ENCODE data around the gene FOXD3. TPM values are rescaled to one million over a fixed set of nuclear protein-coding genes. Genes with fewer than 3 reads are reported as not detected.

The FOXD3 gene
- not detected for total RNA-seq

DNA sequence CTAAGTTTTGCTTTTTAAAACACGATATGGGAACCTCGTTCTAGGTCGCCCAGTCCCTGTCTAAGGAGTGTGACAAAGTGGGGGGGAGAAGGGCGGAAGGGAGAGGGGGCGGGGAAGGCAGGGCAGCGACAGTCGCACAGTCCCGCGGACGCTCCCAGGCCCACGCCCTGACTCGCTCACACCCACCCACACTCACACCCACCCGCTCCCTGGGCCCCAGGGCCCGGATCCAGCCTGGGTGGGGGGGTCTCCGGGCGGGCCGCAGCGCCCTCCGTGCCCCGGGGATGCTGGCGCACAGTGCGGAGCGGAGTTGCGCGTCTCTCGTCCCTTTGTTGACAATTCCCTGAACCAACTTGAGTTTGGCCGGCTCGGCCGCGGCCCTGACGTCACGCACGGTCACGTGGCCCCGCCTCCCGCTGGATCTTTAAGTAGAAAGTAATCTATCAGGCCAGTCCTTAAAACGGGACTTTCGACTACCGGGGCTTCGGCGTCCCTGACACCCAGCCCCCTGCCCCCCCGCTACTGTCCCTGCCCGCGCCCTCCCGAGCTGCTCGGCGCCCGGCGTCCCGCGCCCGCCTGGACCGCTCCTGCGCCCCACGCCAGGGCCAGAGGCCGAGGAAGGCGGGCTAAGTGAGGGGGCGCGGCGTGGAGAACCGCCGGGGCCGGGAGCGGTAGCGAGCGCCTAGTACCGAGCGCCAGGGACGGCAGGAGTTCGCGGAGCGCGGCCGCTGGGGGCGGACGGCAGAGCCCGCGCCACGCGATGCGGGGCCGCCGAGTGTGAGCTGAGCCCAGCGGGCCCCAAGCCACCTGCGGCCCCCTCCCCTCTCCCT, at the start of gene FOXD3:
Gene FOXD3, plus strand, starts transcription at position 454 of the 830 bp plus-strand sequence. CDS start 492 bp downstream, outside the sequence.
- ATAC-seq (peak; percentile 45 to 64), DNase-seq (ENCODE audit: low spot score) (no peak)
- Mint-ChIP-seq H3K36me3 (peaks cover 25% of the 10 kb centered on the region), H3K4me1 (ENCODE audit: low read depth in 2 of 2) (peaks cover 20 to 32% of the 10 kb centered on the region in 2 donors), H3K27me3 (peaks cover 38 to 61% of the 10 kb centered on the region in 2 donors), H3K4me3 (peak within 1 kb of the TSS; percentile 80), H3K9me3 (peaks cover 9% of the 10 kb centered on the region), H3K27ac (peak within 1 kb of the TSS; percentile 63 to 73)

DNA sequence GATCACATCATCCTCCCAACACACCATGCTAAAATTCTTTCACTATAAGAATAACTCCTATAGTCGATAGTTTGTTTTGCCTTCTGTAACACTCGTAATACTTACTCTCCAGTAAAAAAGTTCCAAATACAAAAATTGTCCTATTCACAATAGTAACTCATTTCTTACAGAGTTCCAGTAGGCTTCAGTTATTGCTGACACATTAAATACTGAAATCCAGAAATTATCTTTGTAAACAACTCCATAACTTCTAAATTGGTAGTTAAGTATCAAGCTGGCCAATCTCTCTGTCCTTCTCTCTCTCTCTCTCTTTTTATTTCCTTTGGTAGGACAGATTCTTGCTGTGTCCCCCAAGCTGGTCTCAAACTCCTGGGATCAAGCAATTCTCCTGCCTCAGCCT, 49.6 kb upstream of the FOXD3 start:
- Mint-ChIP-seq H3K4me1 (ENCODE audit: low read depth in 2 of 2) (no peaks in the 10 kb centered on the region), H3K27me3 (peaks cover 15 to 22% of the 10 kb centered on the region in 2 donors), H3K36me3 (no peaks in the 10 kb centered on the region), H3K27ac (no peak overlapping the region), H3K9me3 (no peaks in the 10 kb centered on the region), H3K4me3 (no peak overlapping the region)
- ATAC-seq (no peak), DNase-seq (ENCODE audit: low spot score) (no peak)

DNA sequence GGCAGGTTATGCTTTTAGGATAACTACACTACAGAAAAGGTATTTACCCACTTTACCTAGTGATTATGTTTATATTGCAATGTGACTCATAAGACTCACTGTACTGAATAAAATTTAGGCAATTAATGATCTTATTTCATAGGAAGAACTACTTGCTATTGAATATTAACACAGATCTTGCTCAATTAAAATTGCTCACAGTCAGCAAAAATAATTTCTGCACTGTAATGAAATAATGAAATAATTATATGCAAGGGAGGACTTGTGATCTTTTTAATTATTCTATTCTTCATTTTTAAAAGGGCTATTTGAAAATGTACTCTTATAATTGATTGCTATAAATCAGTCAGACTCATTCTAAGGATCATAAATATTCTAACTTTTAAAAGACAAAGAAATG, 48.0 kb upstream of the FOXD3 start:
- H3K36me3 Mint-ChIP-seq, result no peaks in the 10 kb centered on the region
- no peak overlapping the region for H3K4me3 Mint-ChIP-seq
- no peaks in the 10 kb centered on the region for H3K4me1 Mint-ChIP-seq (ENCODE audit: low read depth in 2 of 2)
- no peak overlapping the region for H3K27ac Mint-ChIP-seq
- peaks cover 9 to 16% of the 10 kb centered on the region in 2 donors for H3K27me3 Mint-ChIP-seq
- H3K9me3 Mint-ChIP-seq, result no peaks in the 10 kb centered on the region
- DNase-seq (ENCODE audit: low spot score) (no peak), ATAC-seq (no peak)

DNA sequence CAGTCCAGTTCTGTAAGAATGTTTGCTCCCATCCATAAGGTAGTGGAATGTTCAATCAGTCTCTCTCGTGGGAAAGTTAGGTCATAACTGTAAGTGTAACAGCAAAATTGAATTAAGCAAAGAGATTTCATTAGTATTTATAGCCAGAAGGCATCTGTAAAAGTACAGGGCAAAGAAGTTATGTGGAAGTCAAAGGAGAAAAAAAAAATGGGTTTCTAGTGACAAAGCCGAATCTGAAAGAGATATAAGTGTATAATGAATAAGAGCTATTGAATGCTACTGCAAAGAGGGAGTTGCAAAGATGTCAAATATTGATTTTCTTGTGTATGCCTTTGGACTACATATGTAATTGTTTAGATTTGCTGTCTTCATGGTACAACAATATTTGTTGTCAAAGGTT, 47.4 kb upstream of the FOXD3 start:
- no peaks in the 10 kb centered on the region for H3K36me3 Mint-ChIP-seq
- H3K4me3 Mint-ChIP-seq, result no peak overlapping the region
- no peaks in the 10 kb centered on the region for H3K9me3 Mint-ChIP-seq
- peaks cover 9 to 16% of the 10 kb centered on the region in 2 donors for H3K27me3 Mint-ChIP-seq
- DNase-seq (ENCODE audit: low spot score) (no peak), ATAC-seq (no peak)
- H3K4me1 Mint-ChIP-seq (ENCODE audit: low read depth in 2 of 2), result no peaks in the 10 kb centered on the region
- no peak overlapping the region for H3K27ac Mint-ChIP-seq

DNA sequence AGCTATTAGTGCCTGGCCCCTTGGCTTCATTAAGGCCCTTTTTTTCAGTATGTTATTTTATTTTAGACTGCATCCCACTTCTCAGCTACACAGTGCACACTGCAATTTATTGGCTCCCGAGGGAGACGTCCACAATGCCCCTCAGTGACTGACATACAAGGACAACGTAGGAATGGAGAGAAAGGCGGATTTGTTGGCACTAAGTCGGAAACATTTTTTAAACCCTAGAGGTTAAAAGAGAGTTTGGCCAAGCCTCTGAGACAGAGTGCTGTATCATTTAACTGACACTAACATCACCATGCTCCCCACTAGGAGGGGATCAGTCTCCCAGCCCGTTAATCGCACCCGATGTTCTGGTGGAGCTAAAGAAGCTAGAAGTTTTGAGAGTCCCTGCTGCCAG, 45.7 kb upstream of the FOXD3 start:
- Mint-ChIP-seq H3K27ac (no peak overlapping the region), H3K4me3 (no peak overlapping the region), H3K36me3 (no peaks in the 10 kb centered on the region), H3K9me3 (no peaks in the 10 kb centered on the region), H3K4me1 (ENCODE audit: low read depth in 2 of 2) (no peaks in the 10 kb centered on the region), H3K27me3 (peaks cover 9 to 17% of the 10 kb centered on the region in 2 donors)
- ATAC-seq, result no peak
- DNase-seq (ENCODE audit: low spot score), result no peak

DNA sequence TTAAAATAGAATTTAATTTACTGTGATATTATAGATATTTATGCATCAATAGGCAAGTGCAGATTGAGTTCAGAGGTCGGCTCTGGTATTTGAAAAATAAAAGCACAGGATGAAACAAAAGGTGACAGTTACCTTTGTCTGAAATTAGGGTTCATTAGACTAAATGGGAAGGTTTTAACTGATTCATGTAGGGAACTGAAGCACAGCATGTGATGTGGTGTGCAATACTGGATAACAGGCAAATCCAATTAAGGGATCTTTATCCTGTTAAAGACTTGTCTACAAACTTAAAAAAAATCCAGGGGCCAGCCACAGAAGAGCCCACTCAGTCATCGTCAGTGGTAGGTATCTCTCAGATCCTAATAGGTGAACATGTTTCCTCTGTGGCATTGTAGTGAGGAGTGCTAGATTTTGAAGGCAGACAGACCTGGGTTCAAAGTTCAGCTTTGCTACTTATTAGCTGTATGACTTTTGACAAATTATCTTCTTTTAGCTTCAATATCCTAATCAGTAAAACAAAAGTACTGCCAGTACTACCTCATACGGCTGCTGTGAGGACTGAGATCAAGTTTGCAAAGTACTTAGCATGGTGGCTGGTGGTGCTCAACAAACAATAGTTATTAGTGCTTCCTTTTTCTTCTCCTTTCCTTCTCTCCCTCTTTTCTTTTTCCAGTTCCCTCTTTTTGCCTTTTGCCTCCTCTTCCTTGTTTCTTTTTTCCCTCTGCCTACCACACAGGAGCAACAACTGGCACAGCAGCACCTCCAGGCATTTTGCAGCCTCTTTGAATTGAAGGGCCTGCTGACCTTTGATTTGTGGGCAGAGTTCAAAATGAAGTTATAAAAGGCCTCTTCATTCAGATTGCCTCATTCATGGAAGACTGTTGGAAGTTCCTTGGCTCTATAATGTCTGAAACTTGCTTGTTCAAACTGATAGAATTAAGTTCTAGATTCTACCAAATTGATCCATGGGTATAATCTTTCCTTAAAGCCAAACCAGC, 44.9 kb upstream of the FOXD3 start:
- no peak overlapping the region for H3K4me3 Mint-ChIP-seq
- DNase-seq (ENCODE audit: low spot score) (no peak), ATAC-seq (no peak)
- H3K9me3 Mint-ChIP-seq, result no peaks in the 10 kb centered on the region
- no peaks in the 10 kb centered on the region for H3K36me3 Mint-ChIP-seq
- H3K27ac Mint-ChIP-seq, result no peak overlapping the region
- H3K27me3 Mint-ChIP-seq, result peaks cover 9 to 12% of the 10 kb centered on the region in 2 donors
- H3K4me1 Mint-ChIP-seq (ENCODE audit: low read depth in 2 of 2), result no peaks in the 10 kb centered on the region

DNA sequence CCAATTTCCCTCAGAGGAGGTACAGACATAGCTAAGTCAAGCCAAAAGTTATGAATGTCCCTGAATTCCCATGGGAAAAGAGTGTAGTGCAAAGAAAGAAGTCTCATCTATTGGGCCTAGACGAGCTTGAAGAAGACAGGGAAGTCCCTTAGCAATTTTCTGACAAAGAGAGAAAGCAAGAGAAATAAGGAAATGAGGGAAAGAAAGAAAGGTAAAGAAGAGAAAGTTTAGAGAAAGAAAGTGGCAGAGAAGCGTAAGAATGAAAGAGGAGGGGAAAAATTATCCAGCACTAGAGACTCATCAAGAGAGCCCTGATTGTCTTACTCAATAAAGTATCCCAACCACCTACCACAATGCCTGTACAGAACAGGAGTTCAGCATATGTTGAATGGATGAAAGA, 40.6 kb upstream of the FOXD3 start:
- Mint-ChIP-seq H3K9me3 (no peaks in the 10 kb centered on the region), H3K4me3 (no peak overlapping the region), H3K27me3 (peaks cover 2 to 9% of the 10 kb centered on the region in 2 donors), H3K4me1 (ENCODE audit: low read depth in 2 of 2) (no peaks in the 10 kb centered on the region), H3K27ac (no peak overlapping the region), H3K36me3 (no peaks in the 10 kb centered on the region)
- DNase-seq (ENCODE audit: low spot score), result no peak
- no peak for ATAC-seq

DNA sequence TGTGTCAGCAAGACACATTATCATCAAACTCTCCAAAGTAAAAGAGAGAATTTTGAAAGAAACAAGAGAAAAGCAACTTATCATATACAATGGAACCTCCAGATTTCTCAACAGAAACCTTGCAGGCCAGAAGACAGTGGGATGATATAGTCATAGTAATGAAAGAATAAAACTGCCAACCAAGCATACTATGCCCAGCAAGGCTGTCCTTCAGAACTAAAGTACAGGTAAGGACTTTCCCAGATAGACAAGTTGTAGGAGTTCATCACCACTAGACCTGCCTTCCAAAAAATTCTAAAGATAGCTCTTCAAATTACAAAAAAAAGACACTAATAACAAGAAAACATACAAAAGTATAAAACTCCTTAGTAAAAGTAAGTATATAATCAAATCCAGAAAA, 33.2 kb upstream of the FOXD3 start:
- peaks cover 13% of the 10 kb centered on the region for H3K36me3 Mint-ChIP-seq
- H3K4me3 Mint-ChIP-seq, result no peak overlapping the region
- peaks cover 4 to 16% of the 10 kb centered on the region in 2 donors for H3K27me3 Mint-ChIP-seq
- H3K9me3 Mint-ChIP-seq, result peaks cover 9% of the 10 kb centered on the region
- DNase-seq (ENCODE audit: low spot score) (no peak), ATAC-seq (no peak)
- no peak overlapping the region for H3K27ac Mint-ChIP-seq
- no peaks in the 10 kb centered on the region for H3K4me1 Mint-ChIP-seq (ENCODE audit: low read depth in 2 of 2)

DNA sequence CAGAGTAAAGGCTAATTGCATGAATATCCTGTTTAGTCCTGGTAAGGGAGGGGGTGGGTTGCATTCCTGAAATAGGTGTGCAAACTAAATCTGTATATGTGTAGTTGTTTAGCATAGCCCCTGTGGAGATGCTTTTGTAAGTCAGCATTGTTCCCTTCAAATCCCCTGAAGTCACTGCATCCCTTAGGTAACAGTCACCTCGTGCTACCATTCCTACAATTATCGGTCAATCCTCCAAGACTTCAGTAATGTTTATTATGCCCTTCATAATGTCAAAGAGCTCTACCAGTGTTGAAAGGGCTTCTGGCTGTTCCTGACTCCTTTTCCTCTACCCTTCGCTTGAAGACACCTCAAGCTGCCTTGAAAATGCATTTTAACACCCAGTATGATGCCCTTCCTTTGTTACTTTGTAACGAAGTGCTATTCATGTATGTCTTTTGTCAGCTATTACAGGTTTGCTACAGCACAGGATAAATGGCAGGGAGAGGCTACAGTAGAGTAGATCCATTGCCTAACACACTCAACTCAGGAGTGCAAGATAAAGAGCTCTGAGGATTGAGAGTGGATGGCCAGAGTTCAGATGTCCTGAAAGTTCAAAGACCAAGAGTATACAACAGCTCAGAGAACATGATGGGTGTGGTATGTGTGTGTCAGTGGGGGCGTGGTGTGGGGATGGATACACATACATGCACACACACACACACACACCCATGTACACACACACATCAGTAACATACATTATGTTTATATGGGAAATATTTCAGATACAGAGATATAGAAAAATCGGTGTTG, 27.4 kb upstream of the FOXD3 start:
- no peaks in the 10 kb centered on the region for H3K9me3 Mint-ChIP-seq
- H3K27me3 Mint-ChIP-seq, result peaks cover 13 to 30% of the 10 kb centered on the region in 2 donors
- no peak for ATAC-seq
- H3K4me3 Mint-ChIP-seq, result no peak overlapping the region
- H3K4me1 Mint-ChIP-seq (ENCODE audit: low read depth in 2 of 2), result no peaks in the 10 kb centered on the region
- no peak for DNase-seq (ENCODE audit: low spot score)
- H3K27ac Mint-ChIP-seq, result no peak overlapping the region
- no peaks in the 10 kb centered on the region for H3K36me3 Mint-ChIP-seq

DNA sequence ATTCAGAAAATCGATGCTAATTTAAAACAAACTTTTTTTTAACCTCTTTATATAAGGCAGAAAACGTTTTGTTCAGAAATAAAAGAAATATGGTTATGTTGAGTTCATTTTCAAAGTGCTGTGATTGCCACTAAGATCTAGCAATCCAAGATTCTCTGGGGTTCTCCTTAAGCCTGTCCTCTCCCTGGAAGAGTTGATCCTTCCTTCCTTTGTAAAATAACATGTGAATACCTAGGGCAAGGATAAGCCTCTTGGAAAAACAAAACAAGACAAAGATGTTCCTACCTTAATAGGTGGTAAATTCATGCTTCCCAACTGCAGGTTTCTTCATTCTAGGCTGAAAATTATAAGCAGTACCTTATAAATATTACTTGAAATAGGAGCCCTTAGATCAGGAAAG, 18.0 kb upstream of the FOXD3 start:
- ATAC-seq (no peak), DNase-seq (ENCODE audit: low spot score) (no peak)
- Mint-ChIP-seq H3K9me3 (no peaks in the 10 kb centered on the region), H3K4me1 (ENCODE audit: low read depth in 2 of 2) (no peaks in the 10 kb centered on the region), H3K36me3 (no peaks in the 10 kb centered on the region), H3K4me3 (no peak overlapping the region), H3K27ac (no peak overlapping the region), H3K27me3 (peaks cover 32 to 44% of the 10 kb centered on the region in 2 donors)

DNA sequence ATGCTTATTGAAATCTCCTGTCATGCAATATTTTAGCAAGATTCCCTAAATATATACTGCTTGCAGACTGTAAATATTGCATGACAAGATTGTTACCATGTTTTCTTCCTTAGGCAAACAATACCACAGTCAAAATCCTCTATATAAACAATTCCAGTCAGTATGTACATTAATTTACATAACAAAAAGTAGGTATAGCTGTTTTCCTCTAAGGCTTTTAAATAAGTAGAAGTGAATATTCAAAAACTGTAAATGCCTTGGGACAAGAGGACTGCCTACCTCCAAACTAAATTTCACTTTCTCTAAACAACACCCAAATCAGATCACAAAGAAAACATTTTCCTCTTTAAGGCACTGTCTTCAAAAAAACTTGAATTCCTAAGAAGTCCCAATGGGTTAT, 17.3 kb upstream of the FOXD3 start:
- Mint-ChIP-seq H3K9me3 (no peaks in the 10 kb centered on the region), H3K4me1 (ENCODE audit: low read depth in 2 of 2) (no peaks in the 10 kb centered on the region), H3K27ac (no peak overlapping the region), H3K4me3 (no peak overlapping the region), H3K27me3 (peaks cover 33 to 43% of the 10 kb centered on the region in 2 donors), H3K36me3 (no peaks in the 10 kb centered on the region)
- DNase-seq (ENCODE audit: low spot score) (no peak), ATAC-seq (no peak)

DNA sequence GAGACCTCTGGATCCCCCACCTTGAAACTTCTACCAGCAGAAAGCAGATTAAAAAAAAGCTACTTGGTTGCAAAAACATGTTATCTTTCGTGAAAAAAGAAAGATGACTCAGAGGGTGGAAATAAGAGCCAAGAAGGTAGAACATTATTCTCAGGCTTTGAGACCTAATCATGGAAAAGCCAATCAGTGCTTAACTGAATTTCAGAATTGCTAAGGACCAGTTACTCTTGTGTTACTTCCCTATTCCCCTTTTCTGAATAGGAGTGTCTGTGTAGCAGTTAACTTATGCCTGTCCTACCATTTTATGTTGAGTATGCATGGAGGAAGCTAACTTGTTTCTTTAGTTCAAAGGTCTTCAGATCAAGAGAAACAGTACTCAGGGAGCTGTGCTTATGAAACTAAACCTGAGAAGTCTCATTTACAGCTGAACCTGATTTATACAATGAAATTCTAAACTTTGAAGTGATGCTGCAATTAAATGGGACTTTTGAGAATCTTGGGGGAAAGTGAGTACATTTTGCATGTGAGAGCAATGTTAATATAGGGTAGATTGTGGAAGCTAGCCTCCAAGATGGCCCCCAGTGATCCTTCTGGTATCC, 15.1 kb upstream of the FOXD3 start:
- Mint-ChIP-seq H3K9me3 (no peaks in the 10 kb centered on the region), H3K4me3 (no peak overlapping the region), H3K27me3 (peaks cover 34 to 52% of the 10 kb centered on the region in 2 donors), H3K27ac (no peak overlapping the region), H3K36me3 (no peaks in the 10 kb centered on the region), H3K4me1 (ENCODE audit: low read depth in 2 of 2) (no peaks in the 10 kb centered on the region)
- DNase-seq (ENCODE audit: low spot score) (no peak), ATAC-seq (no peak)

DNA sequence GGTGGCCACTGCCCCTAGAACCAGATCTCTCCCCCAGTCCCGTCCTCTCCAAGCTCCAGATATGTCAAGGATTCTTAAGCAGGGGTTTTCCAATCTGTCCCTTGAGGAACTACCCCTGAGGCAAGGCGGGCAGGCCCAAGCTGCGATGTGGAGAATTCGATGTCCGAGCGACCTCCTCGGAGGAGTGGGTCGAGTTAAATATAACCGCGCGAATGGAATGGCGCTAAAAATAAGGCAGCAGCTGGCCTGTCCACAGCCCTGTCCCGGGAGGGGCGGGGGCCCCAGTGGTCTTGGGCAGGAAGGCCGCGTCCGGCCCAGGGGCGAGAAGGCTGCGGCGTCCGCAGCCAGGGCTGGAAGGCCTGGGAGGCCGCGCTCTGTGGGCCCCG, 5.8 kb upstream of the FOXD3 start:
- Mint-ChIP-seq H3K9me3 (peaks cover 8% of the 10 kb centered on the region), H3K4me1 (ENCODE audit: low read depth in 2 of 2) (peaks cover 15 to 23% of the 10 kb centered on the region in 2 donors), H3K4me3 (peak overlapping the region; percentile 34), H3K27ac (no peak overlapping the region), H3K27me3 (peaks cover 47 to 77% of the 10 kb centered on the region in 2 donors), H3K36me3 (peaks cover 17% of the 10 kb centered on the region)
- DNase-seq (ENCODE audit: low spot score) (no peak), ATAC-seq (no peak)
